ENCODE measurements around the gene PTBP1.

The PTBP1 gene

DNA sequence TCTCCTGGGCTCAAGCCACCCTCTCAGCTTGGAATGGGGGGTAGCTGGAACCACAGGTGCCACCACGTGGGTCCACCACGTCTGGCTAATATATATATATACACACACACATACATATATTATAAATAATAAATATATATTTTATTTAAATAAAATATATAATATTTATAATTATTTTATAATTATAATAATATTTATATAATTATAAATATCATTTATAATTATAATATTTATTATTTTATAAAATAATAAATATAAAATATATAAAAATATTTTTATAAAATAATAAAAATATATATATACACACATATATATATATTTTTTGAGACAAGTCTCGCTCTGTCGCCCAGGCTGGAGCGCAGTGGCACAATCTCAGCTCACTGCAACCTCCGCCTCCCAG lies 57.3 kb downstream of the PTBP1 start:
- Histone ChIP-seq H3F3A (ENCODE audit: insufficient read depth) (no peaks in the 10 kb centered on the region), H3K27me3 (ENCODE audit: low read length) (no peaks in the 10 kb centered on the region), H3K4me3 (ENCODE audit: insufficient read depth, low read length, poor library complexity, severe bottlenecking) (no peak overlapping the region), H4K20me1 (ENCODE audit: low read depth, low read length) (no peaks in the 10 kb centered on the region), H3K9ac (ENCODE audit: low read length) (no peak overlapping the region), H3K36me3 (ENCODE audit: low read length) (no peaks in the 10 kb centered on the region), H3K27ac (ENCODE audit: low read depth, low read length) (no peak overlapping the region), H3K4me2 (ENCODE audit: low read depth, low read length, poor library complexity, severe bottlenecking) (no peak overlapping the region), H3K79me2 (ENCODE audit: insufficient read depth, low read length) (no peaks in the 10 kb centered on the region), H3K9me2 (replicated peaks; ENCODE audit: insufficient read depth, low read length) (no peaks in the 10 kb centered on the region), H2AFZ (ENCODE audit: low read depth, low read length, severe bottlenecking) (no peak overlapping the region), H3K9me3 (ENCODE audit: insufficient read depth, low read length) (no peaks in the 10 kb centered on the region)
- TF ChIP-seq, protein P1, sequence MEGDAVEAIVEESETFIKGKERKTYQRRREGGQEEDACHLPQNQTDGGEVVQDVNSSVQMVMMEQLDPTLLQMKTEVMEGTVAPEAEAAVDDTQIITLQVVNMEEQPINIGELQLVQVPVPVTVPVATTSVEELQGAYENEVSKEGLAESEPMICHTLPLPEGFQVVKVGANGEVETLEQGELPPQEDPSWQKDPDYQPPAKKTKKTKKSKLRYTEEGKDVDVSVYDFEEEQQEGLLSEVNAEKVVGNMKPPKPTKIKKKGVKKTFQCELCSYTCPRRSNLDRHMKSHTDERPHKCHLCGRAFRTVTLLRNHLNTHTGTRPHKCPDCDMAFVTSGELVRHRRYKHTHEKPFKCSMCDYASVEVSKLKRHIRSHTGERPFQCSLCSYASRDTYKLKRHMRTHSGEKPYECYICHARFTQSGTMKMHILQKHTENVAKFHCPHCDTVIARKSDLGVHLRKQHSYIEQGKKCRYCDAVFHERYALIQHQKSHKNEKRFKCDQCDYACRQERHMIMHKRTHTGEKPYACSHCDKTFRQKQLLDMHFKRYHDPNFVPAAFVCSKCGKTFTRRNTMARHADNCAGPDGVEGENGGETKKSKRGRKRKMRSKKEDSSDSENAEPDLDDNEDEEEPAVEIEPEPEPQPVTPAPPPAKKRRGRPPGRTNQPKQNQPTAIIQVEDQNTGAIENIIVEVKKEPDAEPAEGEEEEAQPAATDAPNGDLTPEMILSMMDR (IDR thresholded peaks at IDR 0.05; ENCODE audit: insufficient read depth, low read length, poor library complexity, severe bottlenecking) = no peak
- no peak for TF ChIP-seq EZH2phosphoT487 (conservative IDR thresholded peaks at IDR 0.05; ENCODE audit: low read length)

DNA sequence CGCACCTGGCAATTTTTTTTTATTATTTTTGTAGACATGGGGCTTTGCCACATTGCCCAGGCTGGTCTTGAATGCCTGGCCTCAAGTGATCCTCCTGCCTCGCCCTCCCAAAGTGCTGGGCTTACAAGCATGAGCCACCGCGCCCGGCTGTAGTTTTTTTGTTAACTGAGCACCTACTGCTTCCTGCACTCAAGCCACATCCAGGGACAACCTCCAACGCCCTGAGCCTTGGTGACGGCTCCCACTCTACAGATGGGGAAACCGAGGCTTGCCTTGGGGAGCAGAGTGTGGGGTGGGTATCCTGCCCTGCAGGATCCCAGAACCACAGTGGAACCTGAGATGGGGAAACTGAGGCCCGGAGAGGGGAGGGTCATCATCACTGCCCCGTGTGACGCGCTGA lies 57.9 kb downstream of the PTBP1 start:
- no peaks in the 10 kb centered on the region for H3K9me3 ChIP-seq (ENCODE audit: insufficient read depth, low read length)
- TF ChIP-seq EZH2phosphoT487 (conservative IDR thresholded peaks at IDR 0.05; ENCODE audit: low read length) = no peak
- TF ChIP-seq, protein P1 (IDR thresholded peaks at IDR 0.05; ENCODE audit: insufficient read depth, low read length, poor library complexity, severe bottlenecking) = no peak
- H3K9me2 ChIP-seq (replicated peaks; ENCODE audit: insufficient read depth, low read length) = no peaks in the 10 kb centered on the region
- H3K36me3 ChIP-seq (ENCODE audit: low read length) = no peaks in the 10 kb centered on the region
- no peak overlapping the region for H3K4me2 ChIP-seq (ENCODE audit: low read depth, low read length, poor library complexity, severe bottlenecking)
- no peak overlapping the region for H2AFZ ChIP-seq (ENCODE audit: low read depth, low read length, severe bottlenecking)
- no peaks in the 10 kb centered on the region for H4K20me1 ChIP-seq (ENCODE audit: low read depth, low read length)
- no peaks in the 10 kb centered on the region for H3K79me2 ChIP-seq (ENCODE audit: insufficient read depth, low read length)
- H3K4me3 ChIP-seq (ENCODE audit: insufficient read depth, low read length, poor library complexity, severe bottlenecking) = no peak overlapping the region
- H3K27me3 ChIP-seq (ENCODE audit: low read length) = no peaks in the 10 kb centered on the region
- no peak overlapping the region for H3K9ac ChIP-seq (ENCODE audit: low read length)
- H3K27ac ChIP-seq (ENCODE audit: low read depth, low read length) = no peak overlapping the region
- H3F3A ChIP-seq (ENCODE audit: insufficient read depth) = no peaks in the 10 kb centered on the region

DNA sequence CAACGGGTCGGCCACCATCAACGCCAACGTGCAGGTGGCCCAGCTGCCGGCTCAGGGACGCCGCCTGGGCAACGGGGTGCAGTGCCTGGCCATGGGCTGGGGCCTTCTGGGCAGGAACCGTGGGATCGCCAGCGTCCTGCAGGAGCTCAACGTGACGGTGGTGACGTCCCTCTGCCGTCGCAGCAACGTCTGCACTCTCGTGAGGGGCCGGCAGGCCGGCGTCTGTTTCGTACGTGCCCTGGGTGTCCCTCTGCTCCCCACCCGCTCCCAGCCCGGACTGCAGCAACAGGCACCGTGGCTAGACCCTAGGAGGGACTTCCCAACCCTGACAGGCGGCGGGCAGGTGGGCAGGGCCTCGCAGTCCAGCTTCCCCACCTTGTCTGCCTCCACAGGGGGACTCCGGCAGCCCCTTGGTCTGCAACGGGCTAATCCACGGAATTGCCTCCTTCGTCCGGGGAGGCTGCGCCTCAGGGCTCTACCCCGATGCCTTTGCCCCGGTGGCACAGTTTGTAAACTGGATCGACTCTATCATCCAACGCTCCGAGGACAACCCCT lies 58.4 kb downstream of the PTBP1 start:
- Histone ChIP-seq H3K27me3 (ENCODE audit: low read length) (no peaks in the 10 kb centered on the region), H3K9me3 (ENCODE audit: insufficient read depth, low read length) (no peaks in the 10 kb centered on the region), H4K20me1 (ENCODE audit: low read depth, low read length) (no peaks in the 10 kb centered on the region), H3K4me2 (ENCODE audit: low read depth, low read length, poor library complexity, severe bottlenecking) (no peak overlapping the region), H3K9me2 (replicated peaks; ENCODE audit: insufficient read depth, low read length) (no peaks in the 10 kb centered on the region), H3K27ac (ENCODE audit: low read depth, low read length) (no peak overlapping the region), H2AFZ (ENCODE audit: low read depth, low read length, severe bottlenecking) (no peak overlapping the region), H3F3A (ENCODE audit: insufficient read depth) (no peaks in the 10 kb centered on the region), H3K4me3 (ENCODE audit: insufficient read depth, low read length, poor library complexity, severe bottlenecking) (no peak overlapping the region), H3K9ac (ENCODE audit: low read length) (no peak overlapping the region), H3K79me2 (ENCODE audit: insufficient read depth, low read length) (no peaks in the 10 kb centered on the region), H3K36me3 (ENCODE audit: low read length) (no peaks in the 10 kb centered on the region)
- TF ChIP-seq, protein P1 (IDR thresholded peaks at IDR 0.05; ENCODE audit: insufficient read depth, low read length, poor library complexity, severe bottlenecking) = no peak
- TF ChIP-seq EZH2phosphoT487 (conservative IDR thresholded peaks at IDR 0.05; ENCODE audit: low read length) = no peak

Data from SU-DHL-6 (cell line).